ENCODE data around the gene HHAT.

HHAT gene

DNA sequence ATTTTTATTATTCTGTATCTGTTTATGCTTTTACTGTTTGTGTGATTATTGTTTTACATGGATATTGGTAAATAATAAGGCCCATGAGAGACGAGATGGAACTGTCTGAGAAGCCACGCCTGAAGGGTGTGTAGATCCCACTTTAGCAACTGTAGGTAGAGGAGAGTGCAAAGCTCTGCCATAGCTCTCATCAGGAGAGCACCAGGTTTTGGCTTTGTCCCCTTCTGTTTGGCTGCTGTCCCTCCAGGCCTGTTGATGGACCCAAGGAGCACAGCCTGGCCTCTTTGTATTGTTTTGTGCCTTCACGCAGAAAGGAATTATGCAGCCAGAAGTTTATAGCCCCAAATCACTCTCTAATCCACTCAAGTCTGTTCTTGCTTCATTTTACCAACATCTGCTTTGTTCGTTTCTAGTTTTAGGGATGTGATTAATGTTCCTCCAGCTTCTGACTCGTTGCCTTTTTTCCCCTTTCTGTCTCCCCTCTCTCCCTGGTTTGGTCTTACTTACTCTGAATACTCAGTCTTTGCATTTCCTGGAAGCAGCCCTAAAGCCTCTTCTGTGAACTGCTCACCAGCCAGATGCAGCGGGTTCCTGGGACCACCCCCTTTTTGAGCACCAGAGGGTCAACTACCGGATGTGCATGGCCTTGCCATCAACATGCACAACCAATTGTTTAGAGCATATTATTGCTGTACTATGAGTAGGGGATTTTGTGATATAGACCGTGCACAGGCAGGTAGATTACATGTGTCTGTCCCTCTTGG, 127.3 kb downstream of the HHAT start:
- CTCF ChIA-PET, result interaction anchor here (3.2 kb wide), 1 partner anchor 9 kb away, joined by 15 read pairs; no protein-coding TSS in a partner anchor
- no peak overlapping the region for H3K4me3 Mint-ChIP-seq
- no peak for DNase-seq
- no peaks in the 10 kb centered on the region for H3K9me3 Mint-ChIP-seq
- peak overlapping the region; percentile 64 for H3K27ac Mint-ChIP-seq
- peaks cover 14% of the 10 kb centered on the region for H3K4me1 Mint-ChIP-seq
- H3K27me3 Mint-ChIP-seq, result no peaks in the 10 kb centered on the region
- no peaks in the 10 kb centered on the region for H3K36me3 Mint-ChIP-seq

DNA sequence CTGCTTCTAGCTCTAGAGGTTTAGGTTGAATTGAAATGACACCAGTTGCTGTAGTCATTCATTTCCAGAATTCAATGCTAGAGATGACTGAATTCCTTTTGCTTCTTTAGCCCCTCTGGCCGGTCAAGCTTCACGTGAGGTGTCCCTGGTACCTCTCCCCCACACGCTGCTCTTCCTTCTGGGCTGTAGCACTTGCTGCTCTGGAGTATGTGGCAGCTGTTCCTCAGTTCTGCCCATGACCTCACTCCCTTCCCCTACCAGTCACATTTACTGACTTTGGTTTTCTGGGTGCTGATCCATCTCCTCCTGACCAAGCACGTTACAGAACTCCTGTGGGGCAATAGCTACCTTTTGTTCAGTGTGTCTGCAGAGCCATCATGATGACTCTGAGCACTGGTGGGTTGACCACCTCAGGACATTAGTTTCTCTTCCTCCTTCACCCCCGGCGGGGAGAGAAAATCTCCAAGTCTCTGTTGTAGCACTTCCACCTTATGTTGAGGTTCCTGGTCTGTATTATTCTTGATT, 128.1 kb downstream of the HHAT start:
- CTCF ChIA-PET, result interaction anchor here (3.2 kb wide), 1 partner anchor 10 kb away, joined by 15 read pairs; no protein-coding TSS in a partner anchor
- no peaks in the 10 kb centered on the region for H3K9me3 Mint-ChIP-seq
- peaks cover 14% of the 10 kb centered on the region for H3K4me1 Mint-ChIP-seq
- DNase-seq, result no peak
- H3K4me3 Mint-ChIP-seq, result no peak overlapping the region
- H3K36me3 Mint-ChIP-seq, result no peaks in the 10 kb centered on the region
- no peak overlapping the region for H3K27ac Mint-ChIP-seq
- H3K27me3 Mint-ChIP-seq, result no peaks in the 10 kb centered on the region

DNA sequence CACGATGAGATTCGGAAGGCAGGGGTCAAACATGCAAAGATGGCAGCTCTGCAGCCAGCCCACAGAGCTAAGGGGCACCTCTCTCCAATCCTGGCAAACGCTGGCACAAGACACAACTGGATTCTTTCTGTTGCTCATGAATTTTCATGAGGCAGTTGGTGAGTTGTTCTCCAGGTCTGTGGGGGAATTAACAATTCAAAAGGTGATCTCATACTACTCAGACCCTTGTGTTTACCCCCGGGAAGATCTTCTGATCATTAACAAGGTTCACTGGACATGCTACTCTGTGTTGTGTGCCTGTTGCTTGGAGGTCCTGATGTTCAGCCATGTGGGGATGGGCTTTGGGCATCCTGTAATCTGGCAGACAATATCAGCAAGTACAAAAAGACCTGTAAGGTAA, 128.9 kb downstream of the HHAT start:
- no peak overlapping the region for H3K27ac Mint-ChIP-seq
- H3K4me1 Mint-ChIP-seq, result peaks cover 14% of the 10 kb centered on the region
- no peaks in the 10 kb centered on the region for H3K27me3 Mint-ChIP-seq
- DNase-seq, result no peak
- H3K36me3 Mint-ChIP-seq, result no peaks in the 10 kb centered on the region
- H3K9me3 Mint-ChIP-seq, result no peaks in the 10 kb centered on the region
- H3K4me3 Mint-ChIP-seq, result no peak overlapping the region
- CTCF ChIA-PET, result interaction anchor here (3.2 kb wide), 1 partner anchor 10 kb away, joined by 15 read pairs; no protein-coding TSS in a partner anchor

DNA sequence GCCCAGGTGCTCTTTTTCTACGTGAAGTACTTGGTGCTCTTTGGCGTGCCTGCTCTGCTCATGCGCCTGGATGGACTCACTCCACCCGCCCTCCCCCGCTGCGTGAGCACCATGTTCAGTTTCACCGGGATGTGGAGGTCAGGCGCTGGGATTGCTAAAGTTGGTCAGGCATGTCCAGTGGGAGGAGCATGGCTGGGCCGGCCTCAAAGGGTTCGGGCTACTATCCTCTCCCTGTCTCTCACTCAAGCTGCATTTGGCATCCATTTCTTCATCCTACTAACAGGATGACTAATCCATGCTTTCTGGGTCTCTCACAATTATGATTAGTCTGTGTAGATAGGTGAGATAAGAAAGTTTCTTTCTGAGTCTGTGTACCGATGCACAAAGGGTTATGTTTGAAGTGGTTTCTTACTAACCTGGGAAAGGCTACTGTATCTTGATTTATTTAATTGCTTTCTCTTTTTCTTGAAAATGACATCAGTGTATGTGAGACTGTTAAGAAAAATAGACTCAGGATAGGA, 135.9 kb downstream of the HHAT start:
- H3K27me3 Mint-ChIP-seq, result no peaks in the 10 kb centered on the region
- H3K27ac Mint-ChIP-seq, result no peak overlapping the region
- no peaks in the 10 kb centered on the region for H3K36me3 Mint-ChIP-seq
- CTCF ChIA-PET, result no interaction called here
- no peaks in the 10 kb centered on the region for H3K9me3 Mint-ChIP-seq
- H3K4me1 Mint-ChIP-seq, result peaks cover 13% of the 10 kb centered on the region
- DNase-seq, result no peak
- no peak overlapping the region for H3K4me3 Mint-ChIP-seq

GRCh38 chr1:210465150-210465549, 136.4 kb downstream of the HHAT start:
- CTCF ChIA-PET, result no interaction called here
- H3K4me1 Mint-ChIP-seq, result peaks cover 13% of the 10 kb centered on the region
- DNase-seq, result no peak
- H3K36me3 Mint-ChIP-seq, result no peaks in the 10 kb centered on the region
- no peaks in the 10 kb centered on the region for H3K27me3 Mint-ChIP-seq
- H3K9me3 Mint-ChIP-seq, result no peaks in the 10 kb centered on the region
- no peak overlapping the region for H3K4me3 Mint-ChIP-seq
- no peak overlapping the region for H3K27ac Mint-ChIP-seq

- H3K27ac Mint-ChIP-seq, result no peak overlapping the region
- H3K27me3 Mint-ChIP-seq, result no peaks in the 10 kb centered on the region
- H3K4me3 Mint-ChIP-seq, result no peak overlapping the region
- no peaks in the 10 kb centered on the region for H3K9me3 Mint-ChIP-seq
- DNase-seq, result no peak
- CTCF ChIA-PET, result no interaction called here
- H3K4me1 Mint-ChIP-seq, result peaks cover 13% of the 10 kb centered on the region
- H3K36me3 Mint-ChIP-seq, result no peaks in the 10 kb centered on the region
These were observed 138.8 kb downstream of the HHAT start for GRCh38 chr1:210467440-210468043.

- H3K27me3 Mint-ChIP-seq, result no peaks in the 10 kb centered on the region
- CTCF ChIA-PET, result no interaction called here
- H3K9me3 Mint-ChIP-seq, result no peaks in the 10 kb centered on the region
- no peak for DNase-seq
- peaks cover 11% of the 10 kb centered on the region for H3K4me1 Mint-ChIP-seq
- no peak overlapping the region for H3K4me3 Mint-ChIP-seq
- no peaks in the 10 kb centered on the region for H3K36me3 Mint-ChIP-seq
- H3K27ac Mint-ChIP-seq, result no peak overlapping the region
These were observed 140.7 kb downstream of the HHAT start for GRCh38 chr1:210469441-210469840.

DNA sequence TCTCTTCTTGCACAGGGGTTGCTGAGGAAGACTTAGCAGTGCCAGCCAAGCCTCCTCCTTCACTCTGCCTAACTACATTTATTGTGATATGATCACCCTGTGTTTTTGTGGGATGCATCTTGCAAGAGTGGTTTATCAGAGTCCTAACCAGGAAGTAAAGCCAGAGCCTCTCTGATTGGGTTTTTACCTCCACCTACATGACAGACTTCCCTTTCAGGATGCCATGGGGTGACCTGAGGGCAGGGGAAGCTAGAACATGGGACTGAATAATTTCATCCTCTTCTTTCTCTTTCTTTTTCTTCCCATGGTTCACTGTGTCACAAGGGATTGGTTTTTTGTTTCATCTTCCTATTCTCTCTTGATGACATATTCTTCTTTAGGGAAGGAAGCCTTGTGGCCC, 146.6 kb downstream of the HHAT start:
- no peak for DNase-seq
- no peak overlapping the region for H3K27ac Mint-ChIP-seq
- no peaks in the 10 kb centered on the region for H3K9me3 Mint-ChIP-seq
- no peaks in the 10 kb centered on the region for H3K36me3 Mint-ChIP-seq
- no peaks in the 10 kb centered on the region for H3K27me3 Mint-ChIP-seq
- CTCF ChIA-PET, result no interaction called here
- H3K4me1 Mint-ChIP-seq, result no peaks in the 10 kb centered on the region
- H3K4me3 Mint-ChIP-seq, result no peak overlapping the region

DNA sequence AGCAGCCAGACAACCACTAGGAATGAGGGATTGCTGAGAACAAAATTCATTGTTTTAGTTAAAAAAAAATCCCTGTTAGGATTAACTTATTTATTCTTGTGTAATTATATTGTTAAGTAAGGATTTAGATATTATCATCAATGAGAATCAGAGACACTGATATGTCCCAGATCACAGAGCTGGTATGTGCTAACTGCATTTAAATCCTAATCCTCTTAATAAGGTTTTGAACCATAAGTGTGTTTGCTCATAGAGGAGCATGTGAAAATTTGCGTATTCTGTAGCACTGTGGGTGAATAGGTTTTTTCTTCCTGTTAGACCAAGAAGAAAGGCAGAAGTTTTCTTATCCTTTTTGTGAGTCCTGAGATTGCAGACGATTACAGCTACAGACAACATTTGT, 147.1 kb downstream of the HHAT start:
- Mint-ChIP-seq H3K4me3 (no peak overlapping the region), H3K4me1 (no peaks in the 10 kb centered on the region), H3K27ac (no peak overlapping the region), H3K27me3 (no peaks in the 10 kb centered on the region), H3K36me3 (no peaks in the 10 kb centered on the region), H3K9me3 (no peaks in the 10 kb centered on the region)
- CTCF ChIA-PET, result no interaction called here
- no peak for DNase-seq

GRCh38 chr1:210476730-210477129, 148.0 kb downstream of the HHAT start:
- H3K4me1 Mint-ChIP-seq, result no peaks in the 10 kb centered on the region
- no peaks in the 10 kb centered on the region for H3K9me3 Mint-ChIP-seq
- no peak for DNase-seq
- H3K4me3 Mint-ChIP-seq, result no peak overlapping the region
- CTCF ChIA-PET, result no interaction called here
- no peak overlapping the region for H3K27ac Mint-ChIP-seq
- H3K36me3 Mint-ChIP-seq, result no peaks in the 10 kb centered on the region
- no peaks in the 10 kb centered on the region for H3K27me3 Mint-ChIP-seq

DNA sequence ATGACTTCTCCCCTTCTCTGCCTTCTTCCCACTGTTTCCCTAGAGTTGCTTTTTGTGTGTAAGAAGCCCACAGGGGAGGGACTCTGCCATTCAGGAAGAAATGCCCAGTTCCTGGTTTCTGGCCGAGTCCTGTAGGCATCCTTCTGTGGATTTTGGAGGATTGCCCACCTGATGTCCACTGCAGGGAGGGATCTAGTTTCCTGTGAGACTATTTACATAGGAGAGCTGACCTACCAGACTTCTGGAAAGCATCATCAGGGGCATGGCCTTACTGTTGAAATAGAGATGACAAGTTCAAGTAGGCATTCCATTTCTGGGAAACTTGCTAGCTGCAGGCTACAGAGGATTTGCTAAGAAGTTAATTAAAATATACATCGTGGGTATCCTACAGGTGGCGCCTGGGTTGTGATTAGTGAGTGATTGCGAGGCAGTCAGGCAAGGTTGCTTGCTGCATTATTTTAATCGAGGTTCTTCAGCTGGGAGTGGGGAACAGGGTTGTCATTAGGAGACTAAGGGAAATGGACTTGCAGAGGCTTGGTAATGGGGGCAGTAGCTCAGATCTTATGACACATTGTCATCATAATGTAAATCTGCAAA, 148.7 kb downstream of the HHAT start:
- Mint-ChIP-seq H3K27ac (no peak overlapping the region), H3K9me3 (no peaks in the 10 kb centered on the region), H3K4me3 (no peak overlapping the region), H3K36me3 (no peaks in the 10 kb centered on the region), H3K27me3 (no peaks in the 10 kb centered on the region), H3K4me1 (no peaks in the 10 kb centered on the region)
- DNase-seq, result no peak
- CTCF ChIA-PET, result no interaction called here

GRCh38 chr1:210478820-210479219, 150.1 kb downstream of the HHAT start:
- CTCF ChIA-PET, result no interaction called here
- H3K27ac Mint-ChIP-seq, result no peak overlapping the region
- no peak for DNase-seq
- H3K9me3 Mint-ChIP-seq, result no peaks in the 10 kb centered on the region
- H3K27me3 Mint-ChIP-seq, result no peaks in the 10 kb centered on the region
- H3K36me3 Mint-ChIP-seq, result no peaks in the 10 kb centered on the region
- no peak overlapping the region for H3K4me3 Mint-ChIP-seq
- H3K4me1 Mint-ChIP-seq, result no peaks in the 10 kb centered on the region

GRCh38 chr1:210482491-210482890, 153.8 kb downstream of the HHAT start:
- CTCF ChIA-PET, result no interaction called here
- Mint-ChIP-seq H3K36me3 (no peaks in the 10 kb centered on the region), H3K9me3 (no peaks in the 10 kb centered on the region), H3K4me1 (peaks cover 4% of the 10 kb centered on the region), H3K27ac (no peak overlapping the region), H3K27me3 (no peaks in the 10 kb centered on the region), H3K4me3 (no peak overlapping the region)
- no peak for DNase-seq

DNA sequence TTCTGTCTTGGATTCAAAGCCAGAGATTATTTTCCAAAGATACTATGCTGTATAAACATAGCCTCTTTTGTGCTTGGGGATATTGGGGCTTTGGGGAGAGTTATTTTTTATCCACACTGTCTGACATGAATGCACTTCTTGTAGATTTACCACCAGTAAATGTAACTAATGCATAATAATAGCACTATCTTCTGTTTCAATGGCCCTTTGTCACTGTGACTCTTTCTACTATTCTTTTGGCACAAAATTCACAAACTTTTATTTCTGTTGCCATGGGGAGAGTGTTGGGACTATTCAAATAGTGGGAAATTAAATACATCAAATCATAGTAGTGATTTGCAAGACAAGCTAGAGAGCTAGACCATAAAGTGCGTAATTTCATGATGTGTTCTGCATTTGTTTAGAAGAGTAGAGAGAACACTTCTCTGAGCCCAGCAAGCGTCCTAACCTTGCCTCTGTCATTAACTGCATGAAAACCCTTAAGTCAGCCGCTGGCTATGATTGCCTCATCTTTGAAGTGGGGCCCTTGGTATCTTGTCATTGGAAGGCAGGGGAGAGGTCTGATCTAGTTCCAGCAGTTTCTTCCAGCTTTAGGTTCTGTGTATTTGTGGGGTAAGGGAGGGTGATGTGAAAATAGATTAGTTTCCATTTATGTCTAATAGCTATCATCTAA, 154.4 kb downstream of the HHAT start:
- Mint-ChIP-seq H3K4me1 (peaks cover 4% of the 10 kb centered on the region), H3K27me3 (no peaks in the 10 kb centered on the region), H3K36me3 (no peaks in the 10 kb centered on the region), H3K4me3 (no peak overlapping the region), H3K27ac (no peak overlapping the region), H3K9me3 (no peaks in the 10 kb centered on the region)
- no peak for DNase-seq
- CTCF ChIA-PET, result interaction anchor here (0.8 kb wide), 1 partner anchor 36 kb away, joined by 4 read pairs; no protein-coding TSS in a partner anchor

All from activated naive CD4-positive, alpha-beta T cell treated with anti-CD3 and anti-CD28 coated beads, Interleukin-2, amount 10 ng/mL, durations not matched to agents 7 days and 5 days (primary cell).